WERI-Rb-1 (cell line): ENCODE data around the gene ZFYVE1.

Source experiments
- DNase-seq: peaks from one replicate; pipeline ENCODE4 v3.0.0-alpha.2; 2020
- H3K27ac ChIP-seq: fragments of 250-450 bp; sonication (Bioruptor Pico); 2 replicates; pipeline ENCODE4 v1.5.1; 2020; ENCODE audit warnings: mild to moderate bottlenecking, moderate library complexity
- H3K27me3 ChIP-seq: fragments of 250-450 bp; sonication (Bioruptor Pico); 2 replicates; pipeline ENCODE4 v1.5.1; 2021; ENCODE audit warnings: mild to moderate bottlenecking, low read depth, moderate library complexity; ENCODE audit not compliant: insufficient read depth, severe bottlenecking
- H3K36me3 ChIP-seq: fragments of 250-450 bp; sonication (Bioruptor Pico); 2 replicates; pipeline ENCODE4 v1.5.1; 2020; ENCODE audit warnings: mild to moderate bottlenecking, moderate library complexity
- H3K4me3 ChIP-seq: 2 replicates; pipeline ENCODE4 v1.5.1; 2011; ENCODE audit warnings: low read depth, mild to moderate bottlenecking, control low read depth, low read length
- H3K9me3 ChIP-seq: fragments of 250-450 bp; sonication (Bioruptor Pico); 2 replicates; pipeline ENCODE4 v1.5.1; 2021; ENCODE audit warnings: mild to moderate bottlenecking, moderate library complexity; ENCODE audit not compliant: severe bottlenecking
- CTCF ChIP-seq: IDR thresholded peaks from 2 replicates; pipeline ENCODE4 v1.5.1; 2011; ENCODE audit warnings: low read depth, mild to moderate bottlenecking, control low read depth, inconsistent platforms, low read length

Gene ZFYVE1

GRCh38 chr14:72998252-72998903 is 28.5 kb downstream of the ZFYVE1 start:
- no peak for DNase-seq

GRCh38 chr14:72996916-72997315 is 30.0 kb downstream of the ZFYVE1 start:
- H3K27me3 ChIP-seq: no peaks in the 10 kb centered on the region
- no peak for DNase-seq
- TF ChIP-seq CTCF: no peak
- no peak overlapping the region for H3K4me3 ChIP-seq
- peaks cover 50% of the 10 kb centered on the region for H3K36me3 ChIP-seq
- no peak overlapping the region for H3K27ac ChIP-seq
- no peaks in the 10 kb centered on the region for H3K9me3 ChIP-seq

More at GRCh38 chr14:72998252-72998903, 28.5 kb downstream of the ZFYVE1 start:
- Histone ChIP-seq H3K36me3 (peaks cover 36% of the 10 kb centered on the region), H3K27ac (no peak overlapping the region), H3K27me3 (no peaks in the 10 kb centered on the region), H3K9me3 (no peaks in the 10 kb centered on the region), H3K4me3 (no peak overlapping the region)
- TF ChIP-seq CTCF: no peak

- H3K27ac ChIP-seq: no peak overlapping the region
Observed at GRCh38 chr14:72990171-72990570, 36.7 kb downstream of the ZFYVE1 start.

GRCh38 chr14:72986857-72987256 is 40.0 kb downstream of the ZFYVE1 start:
- Histone ChIP-seq H3K27ac (no peak overlapping the region), H3K4me3 (no peak overlapping the region), H3K9me3 (no peaks in the 10 kb centered on the region), H3K27me3 (no peaks in the 10 kb centered on the region), H3K36me3 (peaks cover 8% of the 10 kb centered on the region)
- TF ChIP-seq CTCF: no peak
- no peak for DNase-seq

More at GRCh38 chr14:72990171-72990570, 36.7 kb downstream of the ZFYVE1 start:
- Histone ChIP-seq H3K27me3 (no peaks in the 10 kb centered on the region), H3K9me3 (no peaks in the 10 kb centered on the region), H3K36me3 (peaks cover 28% of the 10 kb centered on the region), H3K4me3 (no peak overlapping the region)
- TF ChIP-seq CTCF: no peak
- DNase-seq: no peak

- no peak for TF ChIP-seq CTCF
- Histone ChIP-seq H3K27ac (no peak overlapping the region), H3K36me3 (peaks cover 5% of the 10 kb centered on the region), H3K27me3 (no peaks in the 10 kb centered on the region), H3K4me3 (no peak overlapping the region), H3K9me3 (no peaks in the 10 kb centered on the region)
- no peak for DNase-seq
Observed at GRCh38 chr14:72986214-72986613, 40.7 kb downstream of the ZFYVE1 start.
